Cortex of kidney (tissue), 1 donor: ENCODE measurements around the gene XRRA1.
"Not testable (repeated sequence)": the region's sequence is repeated elsewhere in the genome, so short reads cannot be mapped to it uniquely, and the experiment has no call there.

Experiments
- DNase-seq: peaks from one replicate; lab custom pipeline; 2025; lab: John Stamatoyannopoulos, UW

Gene XRRA1, protein sequence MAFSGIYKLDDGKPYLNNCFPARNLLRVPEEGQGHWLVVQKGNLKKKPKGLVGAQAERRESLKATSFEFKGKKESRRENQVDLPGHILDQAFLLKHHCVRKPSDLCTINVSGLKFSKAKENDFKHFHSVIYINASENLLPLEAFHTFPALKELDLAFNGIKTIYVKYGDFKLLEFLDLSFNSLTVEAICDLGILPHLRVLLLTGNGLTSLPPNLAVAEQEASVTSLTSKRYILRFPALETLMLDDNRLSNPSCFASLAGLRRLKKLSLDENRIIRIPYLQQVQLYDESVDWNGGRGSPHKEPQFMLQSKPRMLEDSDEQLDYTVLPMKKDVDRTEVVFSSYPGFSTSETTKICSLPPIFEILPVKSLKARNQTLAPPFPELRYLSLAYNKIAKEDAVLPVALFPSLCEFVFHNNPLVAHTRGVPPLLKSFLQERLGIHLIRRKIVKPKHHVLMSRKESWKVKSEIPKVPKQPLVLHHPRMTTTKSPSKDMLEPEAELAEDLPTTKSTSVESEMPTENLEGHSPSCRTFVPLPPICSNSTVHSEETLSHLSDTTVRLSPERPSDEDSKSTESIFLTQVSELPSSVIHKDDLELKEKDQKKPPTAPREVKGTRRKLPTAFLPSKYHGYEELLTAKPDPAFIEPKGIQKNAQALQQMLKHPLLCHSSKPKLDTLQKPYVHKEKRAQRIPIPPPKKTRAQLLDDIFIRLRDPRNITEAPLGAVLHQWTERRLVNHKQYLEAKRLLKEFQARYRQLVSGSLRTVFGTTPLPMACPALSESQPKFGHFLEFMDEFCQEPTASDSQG

DNA sequence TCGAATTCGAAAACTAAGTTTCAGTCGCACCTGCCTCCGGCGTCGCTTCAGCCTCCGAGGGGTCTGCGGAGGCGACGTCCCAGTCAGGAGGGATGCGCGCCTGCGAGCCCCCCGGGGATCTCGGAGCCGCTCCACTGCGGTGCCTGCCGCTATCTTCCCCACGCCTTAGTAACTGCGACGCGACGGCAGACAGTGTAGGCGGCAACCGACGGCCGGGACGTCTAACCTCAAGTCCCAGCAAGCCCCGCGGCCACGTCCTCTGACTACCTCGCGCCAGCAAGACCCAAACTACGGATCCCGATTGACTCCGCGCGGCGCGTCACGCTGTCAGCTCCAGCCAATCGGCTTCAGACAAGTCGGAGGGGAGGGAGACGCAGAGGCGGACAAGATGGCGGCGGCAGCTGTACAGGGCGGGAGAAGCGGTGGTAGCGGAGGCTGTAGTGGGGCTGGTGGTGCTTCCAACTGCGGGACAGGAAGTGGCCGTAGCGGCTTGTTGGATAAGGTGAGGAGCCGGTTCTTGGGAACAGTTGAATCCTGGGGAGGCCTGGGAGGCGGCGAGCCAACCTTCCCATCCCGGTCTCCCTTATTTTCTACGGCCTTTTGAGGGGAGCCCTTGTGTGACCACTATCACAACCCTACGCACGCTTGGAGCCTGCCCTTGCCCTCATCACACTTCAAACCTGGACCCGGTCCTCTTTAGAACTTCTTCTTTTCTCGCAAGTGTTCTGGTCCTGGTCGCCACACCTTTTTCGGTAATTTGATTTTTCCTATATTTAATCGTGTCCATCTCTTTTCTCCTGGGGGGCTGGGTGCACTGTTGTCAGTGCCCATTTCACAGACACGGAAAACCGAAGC, at the start of gene XRRA1, which contains the start of gene SPCS2:
TSS of gene XRRA1 (minus strand) at position 194 of the 855 bp plus-strand sequence. CDS start 8,213 bp downstream, outside the sequence.
TSS of gene SPCS2 (plus strand) at position 369 of the 855 bp plus-strand sequence. CDS start at position 389, 20 bp downstream.
- peak; percentile 82 for DNase-seq

DNA sequence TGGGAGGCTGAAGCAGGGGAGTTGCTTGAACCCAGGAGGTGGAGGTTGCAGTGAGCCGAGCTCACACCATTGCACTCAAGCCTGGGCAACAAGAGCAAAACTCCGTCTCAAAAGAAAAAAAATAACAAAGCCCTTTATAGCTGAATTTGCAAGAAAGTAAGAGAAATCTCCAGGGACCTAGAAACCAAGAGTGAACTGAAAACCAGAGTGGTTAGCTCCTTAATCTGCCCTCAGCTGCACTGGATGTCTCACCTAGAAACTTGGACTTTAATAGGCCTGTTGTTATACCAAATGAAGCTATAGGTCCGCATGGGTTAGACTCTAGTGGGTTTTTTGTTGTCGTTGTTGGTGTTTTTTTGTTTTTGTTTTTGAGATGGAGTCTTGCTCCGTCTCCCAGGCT, 44.0 kb upstream of the XRRA1 start:
- no peak for DNase-seq

- DNase-seq = no peak
These were observed 42.0 kb upstream of the XRRA1 start for GRCh38 chr11:74990941-74991340.

DNA sequence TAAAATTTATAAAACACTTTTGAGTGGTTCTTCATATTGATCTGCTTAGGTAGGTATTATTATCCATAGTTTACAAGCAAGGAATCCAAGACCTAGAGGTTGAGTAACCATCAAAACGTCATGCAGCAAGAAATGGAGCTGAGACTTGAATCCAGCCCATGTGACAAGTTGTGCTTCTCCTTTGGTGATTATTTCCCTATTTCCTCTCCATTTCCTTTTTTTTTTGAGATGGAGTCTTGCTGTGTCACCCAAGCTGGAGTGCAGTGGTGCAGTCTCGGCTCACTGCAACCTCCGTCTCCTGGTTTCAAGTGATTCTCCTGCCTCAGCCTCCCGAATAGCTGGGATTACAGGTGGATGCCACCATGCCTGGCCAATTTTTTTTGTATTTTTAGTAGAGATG, 41.3 kb upstream of the XRRA1 start:
- DNase-seq = not testable (repeated sequence)

- no peak for DNase-seq
These were observed 40.4 kb upstream of the XRRA1 start for GRCh38 chr11:74989260-74989638.

DNA sequence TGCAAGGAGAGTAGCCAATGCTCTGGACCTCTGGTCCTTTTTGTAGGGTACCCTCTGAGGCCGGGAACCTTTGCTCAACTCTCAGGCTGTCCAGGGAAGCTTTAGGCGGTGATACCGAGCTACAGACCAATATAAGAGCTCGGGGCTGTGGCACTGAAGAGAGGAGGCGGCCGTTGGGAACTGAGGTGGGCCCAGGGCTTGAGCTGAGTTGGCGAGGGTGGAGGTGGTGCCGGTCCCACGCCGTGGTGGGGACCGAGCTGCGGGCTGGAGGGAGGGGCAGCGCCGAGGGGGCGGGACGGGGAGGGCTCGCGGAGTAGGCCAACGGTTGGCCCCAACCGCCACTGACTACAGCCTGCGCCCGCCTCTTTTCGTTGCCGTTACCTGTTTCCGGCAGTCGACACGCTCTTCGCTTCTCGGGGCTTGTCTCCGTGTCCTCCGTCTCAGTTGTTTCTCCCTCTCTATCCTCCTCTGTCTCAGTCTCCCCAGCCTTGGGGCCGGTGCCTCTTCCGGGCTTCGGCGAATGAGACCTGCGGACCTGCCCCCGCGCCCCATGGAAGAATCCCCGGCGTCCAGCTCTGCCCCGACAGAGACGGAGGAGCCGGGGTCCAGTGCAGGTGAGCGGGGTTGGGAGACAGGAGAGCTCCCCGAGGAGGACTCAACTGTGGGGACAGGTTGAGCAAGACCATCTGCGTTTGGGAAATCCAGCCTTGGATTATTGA, 39.8 kb upstream of the XRRA1 start, which contains the start of gene NEU3:
TSS of gene NEU3 (plus strand) at position 393 of the 719 bp plus-strand sequence. CDS start at position 521, 128 bp downstream.
- DNase-seq = no peak

GRCh38 chr11:74984730-74985129, 35.8 kb upstream of the XRRA1 start:
- no peak for DNase-seq

GRCh38 chr11:74984070-74984469, 35.2 kb upstream of the XRRA1 start:
- no peak for DNase-seq

DNA sequence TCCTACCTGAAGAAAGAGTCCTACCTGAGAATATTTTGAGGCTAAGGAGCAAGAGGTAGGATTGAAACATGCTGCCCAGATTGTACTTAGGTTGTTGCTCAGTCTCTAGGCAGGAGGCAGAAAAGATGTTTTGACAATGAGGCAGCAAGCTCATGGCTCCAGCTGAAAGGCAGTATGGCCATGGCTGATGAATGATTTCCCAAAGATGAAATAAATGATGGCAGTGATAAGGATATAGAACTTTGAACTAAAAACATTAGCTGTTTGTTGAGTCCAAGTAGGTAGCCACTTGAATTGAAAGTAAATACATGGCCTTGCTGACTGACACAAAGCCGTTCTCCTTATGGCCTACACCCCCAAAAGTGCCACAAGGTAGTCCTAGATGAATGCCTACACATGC, 33.0 kb upstream of the XRRA1 start:
- no peak for DNase-seq

- DNase-seq = no peak
These were observed 31.7 kb upstream of the XRRA1 start for GRCh38 chr11:74980634-74981033.

DNA sequence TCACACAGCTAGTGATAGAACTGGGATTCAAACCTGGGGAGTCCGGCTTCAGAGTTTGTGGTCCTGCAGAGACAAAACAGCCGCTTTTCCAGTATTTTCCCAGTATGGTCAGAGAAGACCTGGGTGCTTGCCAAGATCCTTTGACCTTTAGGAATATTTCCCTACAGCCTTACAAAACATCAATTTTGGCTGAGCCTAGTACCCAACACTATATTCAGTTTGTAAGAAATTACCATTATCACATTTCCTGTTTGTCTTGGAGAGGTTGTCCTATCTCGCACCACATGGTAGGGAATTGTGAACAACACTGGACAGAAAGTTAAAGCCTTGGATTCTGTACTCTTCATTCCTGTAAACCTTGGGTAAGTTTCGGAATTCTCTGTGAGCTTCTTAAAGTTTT, 29.1 kb upstream of the XRRA1 start:
- no peak for DNase-seq

- DNase-seq = no peak
These were observed 22.5 kb upstream of the XRRA1 start for GRCh38 chr11:74971424-74971823.

DNA sequence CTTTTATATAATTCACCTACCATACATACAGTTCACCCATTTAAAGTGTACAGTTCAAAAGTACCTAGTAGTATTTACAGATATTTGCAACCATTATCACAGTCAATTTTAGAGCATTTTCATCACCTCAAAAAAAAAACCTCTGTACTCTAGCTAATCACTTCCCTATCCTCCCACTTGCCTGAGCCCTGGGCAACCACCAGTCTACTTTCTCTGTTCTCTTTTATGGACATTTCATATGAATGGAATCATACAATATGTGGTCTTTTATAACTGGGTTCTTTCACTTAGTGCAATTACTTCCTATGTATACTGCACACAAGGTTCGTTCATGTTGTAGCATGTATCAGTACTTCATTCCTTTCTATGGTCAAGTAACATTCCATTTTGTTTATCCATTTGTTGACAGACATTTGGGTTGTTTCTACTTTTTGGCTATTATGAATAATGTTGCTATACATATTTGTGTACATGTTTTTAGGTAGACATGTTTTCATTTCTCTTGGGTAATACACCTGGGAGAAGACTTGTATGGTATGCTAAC, 22.0 kb upstream of the XRRA1 start:
- DNase-seq = no peak

GRCh38 chr11:74966651-74967050, 17.8 kb upstream of the XRRA1 start:
- DNase-seq = no peak

DNA sequence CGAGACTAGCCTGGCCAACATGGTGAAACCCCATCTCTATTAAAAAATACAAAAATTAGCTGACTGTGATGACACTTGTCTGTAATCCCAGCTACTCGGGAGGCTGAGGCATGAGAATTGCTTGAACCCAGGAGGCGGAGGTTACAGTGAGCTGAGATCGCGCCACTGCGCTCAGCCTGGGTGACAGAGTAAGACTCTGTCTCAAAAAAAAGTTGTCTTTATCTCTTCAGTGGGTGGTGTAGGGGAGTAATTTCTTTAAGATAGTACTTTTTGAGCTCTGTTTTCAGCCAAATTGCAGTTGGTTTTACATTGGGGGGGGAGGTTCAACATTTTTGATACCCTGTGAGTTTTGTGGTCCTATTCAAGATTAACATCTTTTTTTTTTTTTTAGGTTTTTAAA, 11.2 kb upstream of the XRRA1 start:
- not testable (repeated sequence) for DNase-seq

GRCh38 chr11:74957937-74958629, 9.2 kb upstream of the XRRA1 start:
- no peak for DNase-seq

GRCh38 chr11:74956397-74957015, 7.6 kb upstream of the XRRA1 start:
- DNase-seq = no peak

GRCh38 chr11:74954199-74954598, 5.3 kb upstream of the XRRA1 start:
- no peak for DNase-seq

- DNase-seq = no peak
These were observed 4.6 kb upstream of the XRRA1 start for GRCh38 chr11:74953451-74953850.

DNA sequence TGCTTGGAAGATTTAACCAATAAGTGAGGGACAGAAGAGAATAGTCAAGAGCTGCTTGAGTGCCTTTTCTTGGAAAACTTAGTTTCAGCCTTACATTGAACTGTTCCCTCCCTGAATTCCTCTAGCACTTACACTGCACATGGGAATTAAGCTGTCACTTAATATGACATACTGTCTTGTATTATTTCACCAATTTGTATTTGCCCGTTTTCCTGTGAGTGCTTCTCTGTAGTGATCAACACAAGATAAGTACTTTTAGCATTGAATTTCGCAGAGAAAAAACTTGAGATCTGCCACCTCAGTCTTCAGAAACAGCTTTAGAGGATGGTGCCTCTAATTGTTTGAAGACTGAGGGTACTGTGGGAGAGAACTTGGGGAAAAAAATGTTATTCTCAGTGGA, 3.9 kb upstream of the XRRA1 start:
- no peak for DNase-seq
